GM19328 (cell line): Measurements from ENCODE around the gene MYO9A.

Experiments
- ATAC-seq: cut with Tn5 transposase; IDR thresholded peaks from one replicate; pipeline ENCODE4 v1.9.1; 2021; ENCODE audit warnings: mild to moderate bottlenecking, moderate library complexity; ENCODE audit not compliant: unreplicated experiment

The MYO9A gene

GRCh38 chr15:71812966-71813722, 304.8 kb downstream of the MYO9A start:
- ATAC-seq, result no peak

- no peak for ATAC-seq
Observed at GRCh38 chr15:71811752-71812735, 305.9 kb downstream of the MYO9A start.

GRCh38 chr15:71811036-71811736, 306.8 kb downstream of the MYO9A start:
- ATAC-seq, result no peak

- no peak for ATAC-seq
Observed at GRCh38 chr15:71810256-71811035, 307.5 kb downstream of the MYO9A start, which contains the start of gene NR2E3. Gene NR2E3 (plus strand): TSS chr15:71810554. CDS start chr15:71810744, 190 bp downstream.

- no peak for ATAC-seq
Observed at GRCh38 chr15:71809346-71809745, 308.6 kb downstream of the MYO9A start.

- no peak for ATAC-seq
Observed at GRCh38 chr15:71808311-71809020, 309.5 kb downstream of the MYO9A start.

GRCh38 chr15:71807691-71808091, 310.3 kb downstream of the MYO9A start:
- ATAC-seq, result no peak

- ATAC-seq, result no peak
Observed at GRCh38 chr15:71807125-71807629, 310.8 kb downstream of the MYO9A start.

GRCh38 chr15:71806452-71806931, 311.5 kb downstream of the MYO9A start:
- no peak for ATAC-seq

GRCh38 chr15:71804695-71805470, 313.1 kb downstream of the MYO9A start:
- no peak for ATAC-seq

- no peak for ATAC-seq
Observed at GRCh38 chr15:71804226-71804625, 313.7 kb downstream of the MYO9A start.

GRCh38 chr15:71802770-71803169, 315.2 kb downstream of the MYO9A start:
- ATAC-seq, result no peak

GRCh38 chr15:71801935-71802655, 315.9 kb downstream of the MYO9A start:
- no peak for ATAC-seq

GRCh38 chr15:71800835-71801745, 316.9 kb downstream of the MYO9A start:
- no peak for ATAC-seq

GRCh38 chr15:71800190-71800589, 317.8 kb downstream of the MYO9A start:
- no peak for ATAC-seq

- ATAC-seq, result no peak
Observed at GRCh38 chr15:71798641-71799040, 319.3 kb downstream of the MYO9A start.

- no peak for ATAC-seq
Observed at GRCh38 chr15:71792521-71792920, 325.4 kb downstream of the MYO9A start.
